Esophagus muscularis mucosa (tissue), 3 donors: ENCODE measurements around the gene UBASH3B.

Experiments used
- CTCF ChIP-seq, 3 experiments: fragments of 200-600 bp in 2 of 3; fragments of 450-650 bp in 1 of 3; sonication (generic) in 2 of 3; IDR thresholded peaks; one replicate each; pipeline ENCODE4 v1.5.1; 2017 to 2019; ENCODE audit warnings: antibody characterized with exemption in 3 of 3, mild to moderate bottlenecking in 2 of 3, moderate library complexity in 1 of 3
- POLR2A ChIP-seq: fragments of 450-650 bp; IDR thresholded peaks from one replicate; pipeline ENCODE4 v1.6.1; 2017; ENCODE audit warnings: antibody characterized with exemption, moderate library complexity, mild to moderate bottlenecking, low read depth

- TF ChIP-seq CTCF (IDR thresholded peaks at IDR 0.05) (no peak), POLR2A (no peak)
Measured at GRCh38 chr11:122808478-122808869, 153.0 kb downstream of the UBASH3B start.
